Liver (tissue), 9 donors: ENCODE results near the gene PAK4. TPM values are rescaled to one million over a fixed set of nuclear protein-coding genes. Genes with fewer than 3 reads are reported as not detected.

ENCODE experiments used
- DNase-seq: peaks from one replicate; pipeline ENCODE4 v3.0.0-alpha.2; 2017; ENCODE audit warnings: low spot score
- H3K27ac ChIP-seq, 2 donors: one replicate each; pipeline ENCODE4 v1.7.0; 2013; ENCODE audit warnings: inconsistent platforms in 2 of 2, low read length in 2 of 2, control low read depth in 1 of 2, low read depth in 1 of 2, mild to moderate bottlenecking in 1 of 2
- H3K27me3 ChIP-seq, 4 donors: one replicate each; pipeline versions ENCODE4 v1.6.1 to v1.7.0; 2013; ENCODE audit warnings: low read length in 3 of 4, inconsistent platforms in 1 of 4, mild to moderate bottlenecking in 1 of 4, moderate library complexity in 1 of 4; ENCODE audit not compliant: control insufficient read depth in 4 of 4, insufficient read depth in 4 of 4
- H3K36me3 ChIP-seq, 4 donors: one replicate each; pipeline versions ENCODE4 v1.6.1 to v1.7.0; 2013; ENCODE audit warnings: low read length in 3 of 4, mild to moderate bottlenecking in 3 of 4, low read depth in 1 of 4, moderate library complexity in 1 of 4; ENCODE audit not compliant: control insufficient read depth in 4 of 4, insufficient read depth in 3 of 4
- H3K4me1 ChIP-seq, 4 donors: one replicate each; pipeline versions ENCODE4 v1.6.1 to v1.7.0; 2013; ENCODE audit warnings: low read length in 3 of 4, mild to moderate bottlenecking in 3 of 4, moderate library complexity in 1 of 4; ENCODE audit not compliant: control insufficient read depth in 4 of 4, insufficient read depth in 4 of 4
- H3K4me3 ChIP-seq, 3 donors: one replicate each; pipeline versions ENCODE4 v1.6.1 to v1.7.0; 2013; ENCODE audit warnings: low read length in 3 of 3, control low read depth in 1 of 3, low read depth in 1 of 3, mild to moderate bottlenecking in 1 of 3
- H3K9ac ChIP-seq, 2 donors: one replicate each; pipeline ENCODE4 v1.7.0; 2013; ENCODE audit warnings: low read length in 2 of 2, mild to moderate bottlenecking in 2 of 2, moderate library complexity in 2 of 2, control low read depth in 1 of 2, low read depth in 1 of 2
- H3K9me3 ChIP-seq, 4 donors: one replicate each; pipeline versions ENCODE4 v1.6.1 to v1.7.0; 2013; ENCODE audit warnings: low read length in 3 of 4; ENCODE audit not compliant: control insufficient read depth in 4 of 4
- FOXA1 ChIP-seq: IDR thresholded peaks from 2 replicates; pipeline ENCODE4 v1.6.1; 2016; ENCODE audit warnings: antibody characterized with exemption
- FOXA2 ChIP-seq: IDR thresholded peaks from 2 replicates; pipeline ENCODE4 v1.6.1; 2016; ENCODE audit warnings: antibody characterized with exemption
- HNF4A ChIP-seq, 2 donors: conservative IDR thresholded peaks; 2 replicates each; pipeline ENCODE4 v1.6.1; 2016; ENCODE audit warnings: antibody characterized with exemption in 2 of 2, mild to moderate bottlenecking in 2 of 2
- HNF4G ChIP-seq: IDR thresholded peaks from 2 replicates; pipeline ENCODE4 v1.6.1; 2016; ENCODE audit warnings: antibody characterized with exemption
- JUND ChIP-seq, 2 donors: IDR thresholded peaks; 2 replicates each; pipeline ENCODE4 v1.6.1; 2016; ENCODE audit warnings: antibody characterized with exemption in 2 of 2
- NR2F2 ChIP-seq: IDR thresholded peaks from 2 replicates; pipeline ENCODE4 v1.6.1; 2016; ENCODE audit warnings: antibody characterized with exemption
- RAD21 ChIP-seq, 2 donors: IDR thresholded peaks; 2 replicates each; pipeline ENCODE4 v1.6.1; 2016; ENCODE audit warnings: antibody characterized with exemption in 2 of 2, mild to moderate bottlenecking in 2 of 2
- SP1 ChIP-seq: IDR thresholded peaks from 2 replicates; pipeline ENCODE4 v1.6.1; 2018; ENCODE audit warnings: antibody characterized with exemption, mild to moderate bottlenecking
- TAF1 ChIP-seq: conservative IDR thresholded peaks from 2 replicates; pipeline ENCODE4 v1.6.1; 2016; ENCODE audit warnings: antibody characterized with exemption, mild to moderate bottlenecking
- YY1 ChIP-seq: IDR thresholded peaks from 2 replicates; pipeline ENCODE4 v1.6.1; 2016; ENCODE audit warnings: antibody characterized with exemption, mild to moderate bottlenecking
- ZBTB33 ChIP-seq: IDR thresholded peaks from 2 replicates; pipeline ENCODE4 v1.6.1; 2016; ENCODE audit warnings: antibody characterized with exemption
- WGBS: extraction: QIAGEN DNeasy Blood & Tissue Kit; methylation state at CpG from one replicate; pipeline ENCODE4 v1.1.7; 2013; 5-methylcytosine and 5-hydroxymethylcytosine counted together
- polyA plus RNA-seq, 2 donors: library from polyadenylated mRNA; stranded (reverse) in 1 of 2; unstranded in 1 of 2; fragments of 200-250 nt in 1 of 2; fragments of >200 nt in 1 of 2; fragmentation: Nextera tagmentation in 1 of 2; extraction: Ambion mirVana in 1 of 2; gene quantifications; one replicate each; pipeline versions ENCODE4 v1.2.1 to v1.2.3, GENCODE V29; 2013 to 2015
- total RNA-seq, 2 donors: library from RNA; depleted of rRNA; stranded (reverse); fragments of >200 nt; gene quantifications; one replicate each; pipeline ENCODE4 v1.2.3, GENCODE V29; 2014
- TF ChIP-seq, protein P1 (sequence below): IDR thresholded peaks from 2 replicates; pipeline ENCODE4 v1.6.1; 2016; ENCODE audit warnings: antibody characterized with exemption
- TF ChIP-seq, protein P2 (sequence below): IDR thresholded peaks from 2 replicates; pipeline ENCODE4 v1.6.1; 2016; ENCODE audit warnings: antibody characterized with exemption
- TF ChIP-seq, protein P3 (sequence below): IDR thresholded peaks from 2 replicates; pipeline ENCODE4 v1.6.1; 2016; ENCODE audit warnings: antibody characterized with exemption, mild to moderate bottlenecking
- TF ChIP-seq, protein P4 (sequence below): fragments of 150-350 bp; IDR thresholded peaks from 2 replicates; pipeline ENCODE4 v1.5.1; 2017; ENCODE audit warnings: improper control_type of control experiment, low read depth, low read length; ENCODE audit not compliant: missing input control
- donor health status: healthy.
- donor health status: healthy.
- donor health status: healthy.
- donor health status: healthy.
- donor health status: healthy.

Gene PAK4
- total and polyA plus RNA-seq, 4 donors: 5.4 to 16.6 (median 7.7) TPM

- Histone ChIP-seq H3K27ac (no peak overlapping the region), H3K9ac (no peak overlapping the region), H3K4me3 (no peak overlapping the region), H3K36me3 (no peaks in the 10 kb centered on the region), H3K27me3 (no peaks in the 10 kb centered on the region), H3K4me1 (peaks cover 5 to 22% (median 15%) of the 10 kb centered on the region in 4 donors), H3K9me3 (no peaks in the 10 kb centered on the region)
- TF ChIP-seq ZBTB33: no peak
- TF ChIP-seq FOXA2: no peak
- no peak for TF ChIP-seq TAF1
- TF ChIP-seq, protein P1, sequence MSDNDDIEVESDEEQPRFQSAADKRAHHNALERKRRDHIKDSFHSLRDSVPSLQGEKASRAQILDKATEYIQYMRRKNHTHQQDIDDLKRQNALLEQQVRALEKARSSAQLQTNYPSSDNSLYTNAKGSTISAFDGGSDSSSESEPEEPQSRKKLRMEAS: no peak
- no peak for TF ChIP-seq HNF4G
- no peak for TF ChIP-seq HNF4A (conservative IDR thresholded peaks at IDR 0.05)
- no peak for TF ChIP-seq NR2F2
- no peak for TF ChIP-seq SP1
- TF ChIP-seq FOXA1: no peak
- TF ChIP-seq RAD21 (IDR thresholded peaks at IDR 0.05): no peak
- TF ChIP-seq, protein P2, sequence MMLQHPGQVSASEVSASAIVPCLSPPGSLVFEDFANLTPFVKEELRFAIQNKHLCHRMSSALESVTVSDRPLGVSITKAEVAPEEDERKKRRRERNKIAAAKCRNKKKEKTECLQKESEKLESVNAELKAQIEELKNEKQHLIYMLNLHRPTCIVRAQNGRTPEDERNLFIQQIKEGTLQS: no peak
- TF ChIP-seq, protein P3, sequence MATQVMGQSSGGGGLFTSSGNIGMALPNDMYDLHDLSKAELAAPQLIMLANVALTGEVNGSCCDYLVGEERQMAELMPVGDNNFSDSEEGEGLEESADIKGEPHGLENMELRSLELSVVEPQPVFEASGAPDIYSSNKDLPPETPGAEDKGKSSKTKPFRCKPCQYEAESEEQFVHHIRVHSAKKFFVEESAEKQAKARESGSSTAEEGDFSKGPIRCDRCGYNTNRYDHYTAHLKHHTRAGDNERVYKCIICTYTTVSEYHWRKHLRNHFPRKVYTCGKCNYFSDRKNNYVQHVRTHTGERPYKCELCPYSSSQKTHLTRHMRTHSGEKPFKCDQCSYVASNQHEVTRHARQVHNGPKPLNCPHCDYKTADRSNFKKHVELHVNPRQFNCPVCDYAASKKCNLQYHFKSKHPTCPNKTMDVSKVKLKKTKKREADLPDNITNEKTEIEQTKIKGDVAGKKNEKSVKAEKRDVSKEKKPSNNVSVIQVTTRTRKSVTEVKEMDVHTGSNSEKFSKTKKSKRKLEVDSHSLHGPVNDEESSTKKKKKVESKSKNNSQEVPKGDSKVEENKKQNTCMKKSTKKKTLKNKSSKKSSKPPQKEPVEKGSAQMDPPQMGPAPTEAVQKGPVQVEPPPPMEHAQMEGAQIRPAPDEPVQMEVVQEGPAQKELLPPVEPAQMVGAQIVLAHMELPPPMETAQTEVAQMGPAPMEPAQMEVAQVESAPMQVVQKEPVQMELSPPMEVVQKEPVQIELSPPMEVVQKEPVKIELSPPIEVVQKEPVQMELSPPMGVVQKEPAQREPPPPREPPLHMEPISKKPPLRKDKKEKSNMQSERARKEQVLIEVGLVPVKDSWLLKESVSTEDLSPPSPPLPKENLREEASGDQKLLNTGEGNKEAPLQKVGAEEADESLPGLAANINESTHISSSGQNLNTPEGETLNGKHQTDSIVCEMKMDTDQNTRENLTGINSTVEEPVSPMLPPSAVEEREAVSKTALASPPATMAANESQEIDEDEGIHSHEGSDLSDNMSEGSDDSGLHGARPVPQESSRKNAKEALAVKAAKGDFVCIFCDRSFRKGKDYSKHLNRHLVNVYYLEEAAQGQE: no peak
- peak; percentile 30 for DNase-seq
- WGBS: 81% methylated on average over 12 of the region's 12 CpGs
These were observed 10.8 kb downstream of the PAK4 start for GRCh38 chr19:39136225-39136940.

DNA sequence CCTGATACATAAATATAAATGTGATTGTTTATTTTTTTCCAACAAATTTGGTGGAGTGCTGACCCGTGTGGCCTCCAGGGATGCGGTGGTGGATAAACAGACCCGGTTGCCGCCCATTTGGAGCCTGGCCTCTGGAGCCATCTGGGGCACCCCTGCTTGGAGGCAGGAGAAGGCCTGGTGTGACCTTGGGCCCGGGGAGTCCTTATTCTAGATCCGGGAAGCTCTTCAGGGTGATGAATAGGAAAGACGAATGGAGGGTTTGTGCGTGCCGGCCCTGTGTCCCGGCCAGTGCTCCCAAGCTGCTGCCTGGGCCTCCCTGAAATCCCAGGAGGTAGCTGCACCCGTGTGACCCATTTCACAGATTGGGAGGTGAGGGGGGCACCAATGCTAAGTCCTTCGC lies 11.5 kb downstream of the PAK4 start:
- no peak for DNase-seq
- H3K27me3 ChIP-seq: no peaks in the 10 kb centered on the region
- H3K27ac ChIP-seq: no peak overlapping the region
- H3K9ac ChIP-seq: no peak overlapping the region
- peaks cover 5 to 15% (median 11%) of the 10 kb centered on the region in 4 donors for H3K4me1 ChIP-seq
- no peak overlapping the region for H3K4me3 ChIP-seq
- 88% methylated on average over 12 of the region's 12 CpGs for WGBS
- TF ChIP-seq HNF4A (conservative IDR thresholded peaks at IDR 0.05): no peak
- TF ChIP-seq SP1: no peak
- no peak for TF ChIP-seq YY1
- TF ChIP-seq, protein P2: no peak
- TF ChIP-seq, protein P4, sequence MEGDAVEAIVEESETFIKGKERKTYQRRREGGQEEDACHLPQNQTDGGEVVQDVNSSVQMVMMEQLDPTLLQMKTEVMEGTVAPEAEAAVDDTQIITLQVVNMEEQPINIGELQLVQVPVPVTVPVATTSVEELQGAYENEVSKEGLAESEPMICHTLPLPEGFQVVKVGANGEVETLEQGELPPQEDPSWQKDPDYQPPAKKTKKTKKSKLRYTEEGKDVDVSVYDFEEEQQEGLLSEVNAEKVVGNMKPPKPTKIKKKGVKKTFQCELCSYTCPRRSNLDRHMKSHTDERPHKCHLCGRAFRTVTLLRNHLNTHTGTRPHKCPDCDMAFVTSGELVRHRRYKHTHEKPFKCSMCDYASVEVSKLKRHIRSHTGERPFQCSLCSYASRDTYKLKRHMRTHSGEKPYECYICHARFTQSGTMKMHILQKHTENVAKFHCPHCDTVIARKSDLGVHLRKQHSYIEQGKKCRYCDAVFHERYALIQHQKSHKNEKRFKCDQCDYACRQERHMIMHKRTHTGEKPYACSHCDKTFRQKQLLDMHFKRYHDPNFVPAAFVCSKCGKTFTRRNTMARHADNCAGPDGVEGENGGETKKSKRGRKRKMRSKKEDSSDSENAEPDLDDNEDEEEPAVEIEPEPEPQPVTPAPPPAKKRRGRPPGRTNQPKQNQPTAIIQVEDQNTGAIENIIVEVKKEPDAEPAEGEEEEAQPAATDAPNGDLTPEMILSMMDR: no peak
- TF ChIP-seq HNF4G: no peak
- no peak for TF ChIP-seq TAF1
- TF ChIP-seq JUND (IDR thresholded peaks at IDR 0.05): no peak
- TF ChIP-seq, protein P1: no peak
- H3K36me3 ChIP-seq: no peaks in the 10 kb centered on the region
- no peaks in the 10 kb centered on the region for H3K9me3 ChIP-seq
